GM21447 (cell line): ENCODE results near the gene HIGD1C.

Experiments
- ATAC-seq: cut with Tn5 transposase; IDR thresholded peaks from one replicate; pipeline ENCODE4 v1.9.1; 2021; ENCODE audit not compliant: unreplicated experiment

The HIGD1C gene

GRCh38 chr12:50981319-50982239, 29.2 kb downstream of the HIGD1C start:
- ATAC-seq = no peak

GRCh38 chr12:50984586-50985298, 32.4 kb downstream of the HIGD1C start:
- no peak for ATAC-seq

- no peak for ATAC-seq
Measured at GRCh38 chr12:50985322-50985721, 33.0 kb downstream of the HIGD1C start.

- no peak for ATAC-seq
Measured at GRCh38 chr12:50986966-50987737, 34.8 kb downstream of the HIGD1C start.

GRCh38 chr12:50988051-50988450, 35.7 kb downstream of the HIGD1C start:
- no peak for ATAC-seq

GRCh38 chr12:50988871-50989270, 36.5 kb downstream of the HIGD1C start:
- no peak for ATAC-seq

GRCh38 chr12:50990147-50990727, 37.9 kb downstream of the HIGD1C start:
- no peak for ATAC-seq

- no peak for ATAC-seq
Measured at GRCh38 chr12:50990791-50991190, 38.4 kb downstream of the HIGD1C start.

- ATAC-seq = no peak
Measured at GRCh38 chr12:50991291-50991690, 38.9 kb downstream of the HIGD1C start.

- ATAC-seq = no peak
Measured at GRCh38 chr12:50992819-50993218, 40.5 kb downstream of the HIGD1C start.

GRCh38 chr12:50999093-50999492, 46.7 kb downstream of the HIGD1C start:
- ATAC-seq = no peak

GRCh38 chr12:51000245-51000644, 47.9 kb downstream of the HIGD1C start:
- no peak for ATAC-seq

GRCh38 chr12:51001799-51002198, 49.5 kb downstream of the HIGD1C start:
- no peak for ATAC-seq

- ATAC-seq = no peak
Measured at GRCh38 chr12:51004504-51004903, 52.2 kb downstream of the HIGD1C start.

- no peak for ATAC-seq
Measured at GRCh38 chr12:51005030-51005429, 52.7 kb downstream of the HIGD1C start.

GRCh38 chr12:51005671-51006070, 53.3 kb downstream of the HIGD1C start:
- no peak for ATAC-seq

GRCh38 chr12:51008329-51009055, 56.1 kb downstream of the HIGD1C start:
- ATAC-seq = no peak

GRCh38 chr12:51009056-51009440, 56.7 kb downstream of the HIGD1C start:
- ATAC-seq = no peak

- ATAC-seq = no peak
Measured at GRCh38 chr12:51011955-51012354, 59.6 kb downstream of the HIGD1C start.

- no peak for ATAC-seq
Measured at GRCh38 chr12:51012570-51013236, 60.4 kb downstream of the HIGD1C start.
